NK-92 treated with Interleukin-12 subunit alpha and Interleukin-12 subunit beta, amount 100 ng/mL, for 24 hours (cell line): ENCODE data around the gene FZD2.
"Not testable (repeated sequence)": the region's sequence is repeated elsewhere in the genome, so short reads cannot be mapped to it uniquely, and the experiment has no call there.

Source experiments
- DNase-seq: peaks from one replicate; lab custom pipeline; 2025; lab: John Stamatoyannopoulos, UW

Gene FZD2

DNA sequence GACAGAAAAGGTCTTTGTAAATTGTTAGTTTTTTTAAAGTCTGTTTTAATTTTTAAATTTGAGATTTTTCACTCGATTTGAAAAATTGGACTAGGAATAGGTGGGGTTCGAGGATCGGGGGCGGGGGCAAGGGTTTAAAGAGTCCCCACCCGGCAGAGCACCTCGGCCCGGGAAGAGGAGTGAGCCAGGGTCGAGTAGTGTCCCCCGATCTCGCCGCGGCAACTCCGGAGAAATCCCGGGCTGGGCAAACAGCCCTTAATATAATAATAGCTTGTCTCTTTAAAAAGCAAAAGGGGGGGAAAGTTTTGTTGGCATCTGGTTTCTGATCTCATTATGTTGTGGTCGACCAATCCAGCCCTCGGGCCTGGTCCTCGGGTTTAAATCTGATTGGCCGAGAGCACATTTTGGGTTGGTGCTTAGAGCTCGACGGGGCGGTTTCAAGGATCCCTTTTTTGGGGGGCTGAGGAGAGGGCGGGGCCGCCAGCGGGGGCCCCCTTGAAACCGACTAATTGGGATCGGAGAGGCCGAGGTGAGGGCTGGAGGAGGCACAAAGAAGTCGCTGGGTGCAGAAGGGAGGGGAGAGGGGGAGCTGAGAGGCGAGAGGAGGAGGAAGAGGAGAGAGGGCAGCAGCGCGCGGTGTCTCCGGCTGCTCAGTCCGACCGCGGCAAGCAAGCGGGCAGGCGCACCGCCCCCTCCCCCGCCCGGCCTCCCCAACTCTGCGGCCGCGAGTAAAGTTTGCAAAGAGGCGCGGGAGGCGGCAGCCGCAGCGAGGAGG, at the start of gene FZD2:
Gene FZD2 (plus strand): TSS at position 653 of the 775 bp plus-strand sequence. CDS start 205 bp downstream, outside the sequence.
- DNase-seq: peak; percentile 73

DNA sequence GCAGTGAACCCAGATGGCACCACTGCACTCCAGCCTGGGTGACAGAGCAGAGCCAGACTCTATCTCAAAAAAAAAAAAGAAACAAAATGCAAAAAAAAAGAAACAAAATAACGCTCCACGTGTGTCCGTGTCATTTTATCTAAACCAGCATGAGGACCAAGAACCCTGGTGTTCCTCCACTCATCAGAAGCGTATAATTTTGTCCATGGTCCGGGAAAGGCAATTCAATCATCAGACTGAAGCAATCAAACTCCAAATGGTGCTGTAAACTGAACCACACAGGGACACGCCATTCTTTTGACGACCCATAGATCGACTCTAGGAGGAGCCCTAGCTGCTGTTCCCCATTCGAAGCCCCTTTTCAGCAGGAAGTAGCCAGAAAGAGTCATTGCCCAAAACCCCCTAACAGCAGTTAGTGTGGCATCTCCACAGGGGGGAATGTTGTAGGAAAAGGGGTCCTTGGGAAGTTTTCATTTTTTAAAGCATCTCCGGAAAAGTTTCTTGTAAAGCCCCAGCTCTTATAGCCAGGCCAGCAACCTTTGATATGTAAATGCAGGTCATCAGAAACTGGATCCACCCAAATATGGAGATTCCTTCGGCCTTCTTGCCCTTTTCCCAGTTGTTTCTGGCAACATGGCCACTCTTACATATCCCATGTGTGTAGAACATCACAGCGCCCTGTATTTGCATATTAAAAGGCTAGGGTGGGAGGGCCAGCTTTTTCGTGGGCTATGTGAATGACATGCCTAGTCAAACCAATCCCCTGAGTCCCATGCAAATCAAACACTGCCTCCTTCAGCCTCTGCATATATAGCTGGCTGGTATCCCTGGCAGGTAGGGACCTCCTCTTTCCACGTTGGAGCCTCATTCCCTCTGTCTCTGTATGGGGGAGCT, 45.8 kb upstream of the FZD2 start:
- not testable (repeated sequence) for DNase-seq

- DNase-seq: no peak
These were observed 39.3 kb upstream of the FZD2 start for GRCh38 chr17:44518032-44518431.

GRCh38 chr17:44522883-44523671, 34.2 kb upstream of the FZD2 start:
- peak; percentile 56 for DNase-seq

DNA sequence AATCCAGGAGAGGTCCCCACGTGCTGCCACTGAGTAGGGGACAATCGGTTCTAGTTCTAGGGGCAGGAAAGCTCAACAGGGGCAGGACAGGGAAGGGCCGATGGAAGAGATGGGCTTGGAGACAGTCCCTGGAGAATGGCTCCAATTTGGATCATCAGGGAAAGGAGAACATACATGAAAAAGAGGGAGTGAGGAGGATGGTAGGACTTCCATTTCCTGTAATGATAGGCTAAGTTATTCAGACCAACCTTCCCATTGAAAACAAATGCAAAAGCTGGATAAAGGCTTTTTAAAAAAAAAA, 33.7 kb upstream of the FZD2 start:
- no peak for DNase-seq

- DNase-seq: no peak
These were observed 30.2 kb upstream of the FZD2 start for GRCh38 chr17:44527102-44527501.

GRCh38 chr17:44527954-44528353, 29.3 kb upstream of the FZD2 start:
- no peak for DNase-seq

- DNase-seq: no peak
These were observed 27.4 kb upstream of the FZD2 start for GRCh38 chr17:44529864-44530263.

DNA sequence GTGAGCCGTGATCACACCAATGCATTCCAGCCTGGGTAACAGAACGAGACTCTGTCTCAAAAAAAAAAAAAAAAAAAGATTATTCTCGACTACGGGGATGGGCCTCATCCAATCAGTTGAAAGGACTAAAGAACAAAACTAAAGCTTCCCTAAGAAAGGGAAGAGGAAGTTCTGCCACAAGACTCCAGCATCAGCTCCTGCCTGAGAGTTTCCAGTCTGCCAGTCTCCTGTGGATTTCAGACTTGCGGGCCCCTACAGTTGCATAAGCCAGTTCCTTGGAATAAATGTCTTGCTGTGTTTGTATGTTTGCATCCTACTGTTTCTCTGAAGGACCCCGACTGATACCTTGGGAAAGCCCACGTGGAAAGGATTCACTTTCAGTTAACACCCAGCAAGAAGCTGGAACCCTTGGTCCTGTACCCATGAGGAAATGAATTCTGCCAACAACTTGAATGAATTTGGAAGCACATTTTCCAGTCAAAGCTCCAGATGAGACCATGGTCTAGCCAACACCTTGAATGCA, 26.3 kb upstream of the FZD2 start:
- DNase-seq: no peak

GRCh38 chr17:44533533-44534246, 23.6 kb upstream of the FZD2 start:
- peak; percentile 67 for DNase-seq

DNA sequence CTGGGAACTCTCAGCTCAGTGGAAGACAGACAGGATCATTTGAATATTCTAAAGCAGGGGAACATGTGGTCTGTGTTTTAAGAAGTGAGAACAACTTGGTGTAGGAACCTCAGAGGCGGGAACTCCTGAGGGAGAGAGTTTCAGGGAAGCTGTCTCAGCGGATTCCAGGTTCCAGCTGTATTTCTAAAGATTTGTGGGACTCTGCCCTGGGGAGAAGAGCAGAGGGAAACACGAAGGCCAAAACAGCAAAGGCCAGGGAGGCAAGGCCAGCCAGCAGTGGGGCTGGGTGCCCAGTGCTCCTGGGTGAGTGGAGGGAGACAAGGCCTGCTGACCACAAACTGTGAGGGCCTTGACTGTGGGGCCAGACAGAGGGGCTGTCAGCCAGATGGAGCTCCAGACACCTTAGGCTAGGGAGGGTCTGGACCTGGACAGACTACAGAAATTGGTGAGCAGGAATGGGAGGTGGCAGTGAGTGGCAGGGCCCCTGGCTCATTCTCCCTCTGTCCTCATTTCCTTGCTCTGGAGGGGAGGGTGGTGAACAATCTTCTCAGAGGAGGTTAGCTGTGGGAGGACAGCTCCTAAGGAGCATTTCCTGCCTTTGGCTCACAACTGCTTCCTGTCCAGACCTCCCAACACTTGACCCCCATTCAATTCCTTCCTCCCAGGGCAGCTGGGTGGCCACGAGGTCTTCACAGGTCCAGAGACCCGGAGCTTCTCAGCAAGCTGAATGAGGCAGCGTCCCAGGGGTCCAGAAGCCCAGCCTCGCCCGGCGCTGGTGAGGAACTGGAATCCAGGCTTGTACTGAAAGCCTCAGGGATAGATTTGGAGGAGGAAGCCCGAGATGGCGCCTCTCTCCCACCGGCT, 21.0 kb upstream of the FZD2 start:
- DNase-seq: no peak

- not testable (repeated sequence) for DNase-seq
These were observed 19.4 kb upstream of the FZD2 start for GRCh38 chr17:44537922-44538321.

- DNase-seq: no peak
These were observed 17.6 kb upstream of the FZD2 start for GRCh38 chr17:44539673-44540072.

- DNase-seq: no peak
These were observed 16.8 kb upstream of the FZD2 start for GRCh38 chr17:44540246-44541084.

GRCh38 chr17:44541884-44542581, 15.3 kb upstream of the FZD2 start:
- DNase-seq: no peak

GRCh38 chr17:44543213-44543904, 13.9 kb upstream of the FZD2 start:
- no peak for DNase-seq

- no peak for DNase-seq
These were observed 13.3 kb upstream of the FZD2 start for GRCh38 chr17:44543905-44544523.
